ENCODE results near the gene MT1X.
"Not testable (repeated sequence)": the region's sequence is repeated elsewhere in the genome, so short reads cannot be mapped to it uniquely, and the experiment has no call there.

Gene MT1X

GRCh38 chr16:56651586-56651985 is 30.7 kb upstream of the MT1X start, which contains the start of gene MT1B:
Gene MT1B (plus strand): TSS chr16:56651886. CDS start chr16:56651954, 68 bp downstream.
- DNase-seq: no peak
- in situ Hi-C loops (cut with MboI; ENCODE audit: low pct_unique_long_range_greater_than_20kb, low sequenced_read_pairs): no loop called here

- no peak for DNase-seq
- in situ Hi-C loops (cut with MboI; ENCODE audit: low pct_unique_long_range_greater_than_20kb, low sequenced_read_pairs): no loop called here
Measured at GRCh38 chr16:56652600-56652999, 29.7 kb upstream of the MT1X start.

- in situ Hi-C loops (cut with MboI; ENCODE audit: low pct_unique_long_range_greater_than_20kb, low sequenced_read_pairs): no loop called here
- no peak for DNase-seq
Measured at GRCh38 chr16:56653218-56653617, 29.1 kb upstream of the MT1X start.

- in situ Hi-C loops (cut with MboI; ENCODE audit: low pct_unique_long_range_greater_than_20kb, low sequenced_read_pairs): no loop called here
- peak; percentile 86 for DNase-seq
Measured at GRCh38 chr16:56657555-56658326, 24.5 kb upstream of the MT1X start, which contains the start of gene MT1F. Gene MT1F (plus strand): TSS chr16:56657959. CDS start chr16:56658059, 100 bp downstream.

GRCh38 chr16:56658327-56658875 is 23.9 kb upstream of the MT1X start:
- no peak for DNase-seq
- in situ Hi-C loops (cut with MboI; ENCODE audit: low pct_unique_long_range_greater_than_20kb, low sequenced_read_pairs): no loop called here

GRCh38 chr16:56662357-56663354 is 19.6 kb upstream of the MT1X start:
- DNase-seq: no peak
- in situ Hi-C loops (cut with MboI; ENCODE audit: low pct_unique_long_range_greater_than_20kb, low sequenced_read_pairs): no loop called here

GRCh38 chr16:56664506-56664905 is 17.8 kb upstream of the MT1X start:
- no peak for DNase-seq
- in situ Hi-C loops (cut with MboI; ENCODE audit: low pct_unique_long_range_greater_than_20kb, low sequenced_read_pairs): no loop called here

GRCh38 chr16:56665286-56666261 is 16.7 kb upstream of the MT1X start:
- in situ Hi-C loops (cut with MboI; ENCODE audit: low pct_unique_long_range_greater_than_20kb, low sequenced_read_pairs); DNase-seq: not testable (repeated sequence)

GRCh38 chr16:56667581-56668571 is 14.4 kb upstream of the MT1X start, which contains the start of gene MT1G:
Gene MT1G (minus strand): TSS chr16:56668065. CDS start chr16:56667993, 72 bp downstream.
- in situ Hi-C loops (cut with MboI; ENCODE audit: low pct_unique_long_range_greater_than_20kb, low sequenced_read_pairs): no loop called here
- DNase-seq: no peak

GRCh38 chr16:56669005-56669839 is 13.0 kb upstream of the MT1X start, which contains the start of gene MT1H:
Gene MT1H (plus strand): TSS chr16:56669814. CDS start chr16:56669885, 71 bp downstream.
- in situ Hi-C loops (cut with MboI; ENCODE audit: low pct_unique_long_range_greater_than_20kb, low sequenced_read_pairs): no loop called here
- no peak for DNase-seq

GRCh38 chr16:56669840-56670619 is 12.2 kb upstream of the MT1X start:
- no peak for DNase-seq
- in situ Hi-C loops (cut with MboI; ENCODE audit: low pct_unique_long_range_greater_than_20kb, low sequenced_read_pairs): no loop called here

GRCh38 chr16:56670620-56670934 is 11.7 kb upstream of the MT1X start:
- in situ Hi-C loops (cut with MboI; ENCODE audit: low pct_unique_long_range_greater_than_20kb, low sequenced_read_pairs): no loop called here
- DNase-seq: no peak

- DNase-seq; in situ Hi-C loops (cut with MboI; ENCODE audit: low pct_unique_long_range_greater_than_20kb, low sequenced_read_pairs): not testable (repeated sequence)
Measured at GRCh38 chr16:56671691-56672090, 10.6 kb upstream of the MT1X start.

- DNase-seq; in situ Hi-C loops (cut with MboI; ENCODE audit: low pct_unique_long_range_greater_than_20kb, low sequenced_read_pairs): not testable (repeated sequence)
Measured at GRCh38 chr16:56672171-56672570, 10.1 kb upstream of the MT1X start.

- no peak for DNase-seq
- in situ Hi-C loops (cut with MboI; ENCODE audit: low pct_unique_long_range_greater_than_20kb, low sequenced_read_pairs): no loop called here
Measured at GRCh38 chr16:56672761-56673536, 9.3 kb upstream of the MT1X start.
